NCI-H1694 (cell line): ENCODE measurements around the gene NDUFAF5.
A peak's percentile ranks its signal among the peaks of the same experiment; 100 is the strongest.

Experiments used
- DNase-seq: peaks from one replicate; lab custom pipeline; 2025; lab: John Stamatoyannopoulos, UW

NDUFAF5 gene

DNA sequence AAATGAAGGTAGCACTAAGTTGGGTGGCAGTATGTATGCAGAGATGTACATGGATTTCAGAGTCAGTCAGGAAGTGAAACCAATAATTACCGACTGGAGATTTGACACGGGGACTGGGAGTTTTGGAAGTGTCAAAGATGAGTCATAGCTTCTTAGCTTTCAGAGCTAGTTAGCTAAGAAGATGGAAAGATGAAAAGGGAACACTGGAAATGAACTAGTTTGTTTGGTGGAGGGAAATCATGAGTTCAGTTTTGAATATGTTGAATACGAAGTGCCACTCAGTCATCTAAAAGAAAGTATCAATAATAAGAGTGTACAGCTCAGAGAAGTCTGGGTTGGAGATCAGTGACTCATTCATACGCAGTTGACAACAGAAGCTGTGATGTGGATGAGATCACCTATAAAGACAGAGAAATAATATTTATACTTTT is 7.6 kb upstream of the NDUFAF5 start:
- DNase-seq, result no peak

DNA sequence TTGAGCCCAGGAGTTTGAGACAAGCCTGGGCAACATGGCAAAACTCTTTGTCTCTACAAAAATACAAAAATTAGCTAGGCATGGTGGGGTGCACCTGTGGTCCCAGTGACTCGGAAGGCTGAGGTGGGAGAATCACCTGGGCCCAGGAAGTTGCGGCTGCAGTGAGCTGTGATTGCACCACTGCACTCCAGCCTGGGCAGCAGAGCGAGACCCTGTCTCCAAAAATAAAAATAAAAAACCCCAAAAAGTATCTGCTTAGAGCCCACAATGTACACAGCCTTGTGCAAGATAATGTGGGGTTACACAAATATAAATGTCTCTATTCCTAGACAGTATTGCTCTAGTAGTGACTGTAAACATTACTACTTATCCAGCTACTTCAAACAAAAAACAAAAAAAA is 6.0 kb upstream of the NDUFAF5 start:
- no peak for DNase-seq

DNA sequence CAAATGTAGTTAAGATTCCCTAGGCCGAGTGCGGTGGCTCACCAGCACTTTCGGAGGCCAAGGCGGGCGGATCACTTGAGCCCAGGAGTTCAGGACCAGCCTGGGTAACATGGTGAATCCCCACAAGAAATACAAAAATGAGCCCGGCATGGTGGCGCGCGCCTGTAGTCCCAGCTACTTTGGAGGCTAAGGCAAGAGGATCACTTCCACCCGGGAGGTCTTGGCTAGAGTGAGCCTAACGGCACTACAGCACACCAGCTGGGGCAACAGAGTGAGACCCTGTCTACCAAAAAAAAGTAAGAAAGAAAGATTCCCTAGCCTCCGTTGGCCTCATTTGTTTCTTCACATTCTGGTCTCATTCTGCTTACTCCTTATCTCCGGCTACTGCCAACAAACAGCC is 1.3 kb upstream of the NDUFAF5 start:
- DNase-seq, result no peak

DNA sequence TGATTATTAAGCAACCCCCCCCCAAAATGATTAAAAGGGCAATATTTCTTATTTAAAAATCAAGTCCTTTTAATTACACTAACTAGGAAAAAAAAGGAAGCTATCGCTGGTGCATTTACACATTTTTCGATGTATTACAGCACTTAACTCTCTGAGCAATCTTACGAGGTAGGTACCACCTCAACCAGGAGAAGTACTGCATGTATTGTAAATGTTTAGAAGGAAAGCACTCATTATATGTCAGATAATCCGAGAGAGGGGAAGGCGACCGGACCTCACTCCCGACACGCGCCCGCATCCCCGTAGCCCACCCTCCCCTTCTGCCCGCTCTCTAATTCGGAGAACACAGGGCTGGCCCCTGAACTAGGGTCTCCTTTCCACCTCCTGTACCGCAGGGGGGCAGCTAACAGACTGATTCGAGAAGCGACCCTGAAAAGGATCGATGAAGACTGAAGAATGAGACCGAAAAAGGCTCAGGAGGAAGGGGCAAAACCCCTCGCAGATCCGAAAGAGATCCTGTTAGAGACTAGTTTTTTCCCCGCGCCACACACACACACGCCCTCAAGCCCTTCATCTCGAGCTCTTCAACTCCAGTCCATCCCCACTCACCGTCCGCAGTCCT is 446 bp upstream of the NDUFAF5 start:
- no peak for DNase-seq

DNA sequence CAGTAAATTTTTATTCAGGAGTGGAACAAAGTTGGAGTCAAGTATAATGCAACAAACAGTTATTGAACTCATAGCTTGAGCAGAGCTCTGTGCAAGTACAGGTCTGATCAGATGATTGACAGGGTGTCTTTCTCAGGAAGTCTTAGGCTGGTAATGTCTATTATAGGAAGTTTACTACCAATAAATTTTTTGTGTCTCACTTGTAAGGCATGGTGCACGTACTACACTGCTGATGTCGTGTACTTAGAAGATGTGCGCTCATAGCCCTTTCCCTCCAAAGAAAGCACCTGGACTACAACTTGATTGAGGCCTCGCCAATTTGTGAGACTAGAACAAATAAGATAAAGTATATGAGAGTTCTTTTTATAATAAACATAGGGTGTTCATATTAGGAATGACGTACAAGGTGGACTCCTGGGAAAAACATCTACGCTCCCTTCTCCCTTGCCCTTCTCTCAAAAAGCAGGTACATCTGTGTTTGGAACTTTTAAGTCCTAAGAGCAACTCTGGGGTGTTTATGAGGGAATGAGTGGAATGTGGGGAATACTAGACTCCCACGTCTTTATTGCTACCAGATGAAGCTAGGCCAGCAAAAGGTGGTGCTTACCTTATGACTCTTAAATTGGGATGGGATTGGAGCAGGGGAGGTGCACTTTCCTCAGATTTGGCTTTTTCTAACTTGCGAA is 1.5 kb downstream of the NDUFAF5 start:
- no peak for DNase-seq

DNA sequence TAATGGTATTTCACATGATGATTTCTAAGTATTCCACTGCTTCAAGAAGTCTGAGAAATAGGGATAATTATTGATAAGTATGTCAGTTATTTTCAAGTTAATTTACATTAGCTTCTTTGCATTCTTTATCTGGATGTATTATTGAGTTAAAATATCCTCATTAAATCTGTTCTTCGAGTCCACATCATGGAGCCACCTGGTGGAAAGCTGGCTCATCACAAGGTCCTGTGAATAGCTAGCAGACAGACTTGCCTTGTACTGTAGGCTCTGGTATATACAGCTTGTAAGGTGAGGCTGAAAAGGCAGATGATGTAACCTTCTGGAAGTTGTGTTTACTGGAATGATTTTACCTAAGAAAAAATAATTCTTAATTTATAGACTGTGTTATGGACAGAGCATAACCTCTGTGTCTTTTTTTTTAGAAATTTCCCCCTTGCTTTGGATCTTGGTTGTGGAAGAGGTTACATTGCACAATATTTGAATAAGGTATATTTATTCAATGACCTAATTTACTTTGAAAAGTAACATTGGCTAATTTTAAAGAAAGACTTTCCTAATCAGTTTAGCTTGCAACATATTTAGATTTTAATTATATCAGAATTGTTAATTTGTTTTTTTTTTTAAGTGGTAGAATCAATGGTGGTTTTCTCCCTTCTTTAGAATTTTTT is 3.5 kb downstream of the NDUFAF5 start:
- peak; percentile 20 for DNase-seq

DNA sequence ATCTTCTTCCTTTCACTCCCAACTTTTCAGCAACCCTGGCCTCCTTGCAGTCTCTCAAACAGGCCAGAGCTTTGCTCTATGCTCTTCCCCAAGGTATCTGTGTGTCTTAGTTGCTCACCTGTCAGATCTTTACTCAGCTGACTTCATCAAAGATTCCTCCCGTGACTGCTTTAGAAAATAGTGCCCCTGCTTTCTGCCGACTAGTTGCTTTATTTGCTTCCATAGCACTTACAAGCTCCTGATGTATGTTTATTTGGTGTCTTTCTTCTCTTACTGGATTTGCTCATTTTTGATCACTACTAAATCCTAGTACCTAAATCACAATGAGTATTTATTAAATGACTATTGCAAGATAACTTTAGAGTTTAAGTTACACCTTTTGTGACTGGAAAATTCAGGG is 5.9 kb downstream of the NDUFAF5 start:
- DNase-seq, result no peak

DNA sequence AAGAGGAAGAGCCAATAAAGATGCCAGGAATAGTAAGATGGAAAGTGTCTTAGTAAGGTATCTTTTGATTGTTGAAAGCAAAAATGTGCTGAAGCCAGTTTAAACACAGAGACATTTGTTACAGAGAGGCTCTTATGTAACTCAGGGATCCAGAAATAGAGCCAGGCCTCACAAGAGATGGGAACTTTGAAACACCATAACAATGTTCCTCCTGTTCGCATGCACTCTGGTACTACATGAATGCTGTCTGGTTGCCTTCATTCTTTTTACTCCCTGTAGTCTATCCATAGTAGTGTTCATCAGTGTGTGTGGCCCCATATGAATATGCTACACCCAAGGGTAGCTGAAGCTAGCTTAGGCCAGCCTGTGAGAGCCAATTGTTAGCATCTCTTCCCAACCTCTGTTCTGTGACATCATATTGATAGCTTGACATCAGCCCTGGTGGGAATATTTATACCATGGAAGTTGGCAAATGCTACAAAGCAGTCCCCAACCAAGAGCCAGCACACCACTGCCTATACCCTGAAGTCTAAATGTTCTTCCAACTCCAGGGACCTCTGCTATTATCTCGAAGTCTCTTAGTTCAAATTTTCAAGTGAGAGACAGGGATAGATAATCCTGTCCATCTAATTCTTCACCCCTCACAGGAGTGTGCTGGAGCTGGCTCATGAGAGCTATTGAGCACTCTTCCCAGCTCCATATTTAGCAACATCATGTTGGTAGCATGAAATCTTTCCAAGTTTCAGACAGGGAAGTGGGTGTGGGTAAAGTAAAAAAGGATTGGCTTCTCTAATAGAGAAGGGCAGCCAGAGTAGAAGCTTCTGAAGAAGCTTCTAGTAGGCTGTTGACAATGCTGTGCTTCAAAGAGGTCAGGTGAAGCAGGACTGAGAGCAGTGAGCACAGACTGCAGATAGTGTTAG is 7.0 kb downstream of the NDUFAF5 start:
- DNase-seq, result no peak

DNA sequence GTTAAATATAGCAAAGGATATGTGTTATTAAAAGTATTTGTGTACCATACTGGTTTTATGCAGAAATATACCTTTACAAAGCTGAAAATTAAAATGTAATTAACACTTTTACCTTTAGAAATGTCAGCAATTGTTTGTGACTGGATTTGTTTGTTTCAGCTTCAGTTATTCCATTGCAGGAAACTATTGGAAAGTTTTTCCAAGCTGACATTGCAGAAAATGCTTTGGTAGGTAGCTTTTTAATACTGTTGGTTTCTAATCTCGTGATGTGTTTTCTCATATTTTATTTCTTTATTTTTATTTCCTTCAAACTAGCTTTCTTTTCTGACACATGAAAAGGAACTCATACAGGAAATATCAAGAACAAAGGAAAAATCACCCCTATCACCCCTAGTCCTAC is 8.2 kb downstream of the NDUFAF5 start:
- no peak for DNase-seq

DNA sequence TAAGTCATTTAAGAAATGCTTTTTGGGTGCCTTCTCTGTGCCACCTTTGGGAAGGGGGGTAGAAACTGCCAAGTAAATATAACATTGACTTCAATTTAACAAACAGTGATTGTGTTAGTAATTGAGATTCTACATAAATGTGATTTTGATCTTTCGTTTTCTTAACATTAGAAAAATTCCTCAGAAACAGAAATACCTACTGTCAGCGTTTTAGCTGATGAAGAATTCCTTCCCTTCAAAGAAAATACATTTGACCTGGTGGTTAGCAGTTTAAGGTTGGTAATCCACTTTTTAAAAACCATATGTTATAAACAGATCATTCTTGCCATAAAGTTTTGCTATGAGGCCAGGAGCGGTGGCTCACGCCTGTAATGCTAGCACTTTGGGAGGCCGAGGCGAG is 9.8 kb downstream of the NDUFAF5 start:
- DNase-seq, result no peak

DNA sequence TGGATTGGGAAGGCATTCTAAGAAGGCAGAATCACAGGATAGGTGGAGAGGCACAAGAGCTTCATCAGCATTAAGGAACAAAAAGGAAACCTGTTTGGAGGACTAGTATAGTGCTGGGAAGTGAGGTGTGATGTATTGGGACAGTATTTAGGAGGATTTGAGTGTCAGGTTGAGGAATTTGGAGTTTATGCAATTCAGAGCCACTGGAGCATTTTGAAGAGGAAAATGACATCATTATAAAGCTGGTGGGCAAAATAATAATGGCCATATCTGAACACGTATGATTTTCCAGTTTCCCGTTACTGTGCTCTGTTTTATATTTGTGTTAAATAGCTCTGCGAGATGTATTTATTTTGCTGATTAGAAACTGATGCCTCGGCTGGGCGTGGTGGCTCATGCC is 14.2 kb downstream of the NDUFAF5 start:
- DNase-seq, result no peak

DNA sequence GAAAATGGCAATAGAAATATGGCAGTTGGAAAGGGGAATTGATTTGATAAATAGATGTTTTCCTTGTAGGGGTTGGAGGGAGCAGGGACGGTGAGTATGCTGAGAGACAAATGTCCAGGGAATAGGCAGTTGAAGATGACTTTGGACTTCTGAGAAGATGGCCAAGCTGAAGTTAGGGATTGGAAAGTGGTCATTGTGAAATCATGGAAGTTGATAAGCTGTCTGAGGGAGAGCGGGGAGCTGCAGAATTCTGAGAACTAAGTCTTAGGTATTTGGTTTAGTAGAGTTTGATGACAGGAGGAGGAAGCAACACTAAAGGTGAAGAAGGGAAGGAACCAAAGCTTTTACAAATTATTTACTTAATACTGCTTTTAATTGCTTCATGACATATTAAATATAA is 15.1 kb downstream of the NDUFAF5 start:
- DNase-seq, result no peak

DNA sequence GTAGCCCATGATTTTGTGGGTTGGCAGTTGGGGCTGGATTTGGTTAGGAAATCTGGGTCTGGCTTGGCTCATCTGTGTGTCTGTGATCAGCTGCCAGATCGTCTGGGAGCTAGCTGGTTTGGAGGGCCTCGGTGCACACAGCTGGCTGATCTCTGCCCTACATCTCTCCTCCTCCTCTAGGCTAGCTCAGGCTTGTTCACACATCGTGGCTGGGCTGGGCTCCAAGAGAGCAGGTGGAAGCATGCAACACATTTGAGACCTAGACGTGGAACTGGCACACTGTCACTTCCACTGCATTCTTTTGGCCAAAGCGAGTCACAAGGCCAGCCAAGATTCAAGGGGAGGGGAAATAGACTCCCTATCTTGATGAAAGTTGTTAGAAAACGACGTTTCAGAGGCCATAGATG is 15.9 kb downstream of the NDUFAF5 start:
- peak; percentile 93 for DNase-seq

DNA sequence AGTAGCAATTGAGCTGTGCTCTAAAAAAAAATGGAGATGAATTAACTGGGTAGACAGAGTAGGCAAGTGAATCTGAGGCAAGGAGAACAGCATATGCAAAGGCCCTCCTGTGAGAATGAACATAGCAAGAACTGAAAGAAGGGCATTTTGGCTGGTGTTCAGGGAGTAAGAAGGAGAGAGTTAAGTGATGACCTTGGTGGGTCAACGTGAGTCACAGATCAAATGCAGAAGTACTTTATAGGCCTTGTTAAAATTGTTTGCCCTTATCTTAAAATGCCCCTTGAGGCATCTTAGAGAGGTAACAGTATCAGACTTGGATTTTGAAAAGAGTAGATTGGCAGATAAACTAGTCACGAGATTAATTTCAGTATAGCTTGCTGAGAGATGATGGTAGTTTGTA is 24.5 kb downstream of the NDUFAF5 start:
- DNase-seq, result no peak

DNA sequence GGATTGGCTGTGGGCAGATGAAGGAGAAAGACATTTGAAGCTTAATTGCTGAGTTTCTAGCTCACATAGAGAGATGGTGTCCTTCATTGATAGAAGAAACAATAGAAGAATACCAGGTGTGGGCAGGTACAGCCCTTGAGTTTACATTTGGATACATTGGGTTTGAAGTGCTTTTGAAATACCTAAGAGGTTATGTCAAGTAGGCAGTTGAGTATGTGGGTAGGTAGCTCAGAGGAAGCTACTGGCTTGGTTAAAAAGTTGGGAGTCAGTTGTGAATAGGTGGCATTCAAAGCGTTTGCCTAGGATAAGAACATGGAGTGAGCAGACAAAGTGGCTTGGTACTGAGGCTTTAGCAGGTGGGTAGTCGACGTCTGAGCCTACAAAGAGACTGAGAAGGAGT is 25.0 kb downstream of the NDUFAF5 start:
- no peak for DNase-seq

DNA sequence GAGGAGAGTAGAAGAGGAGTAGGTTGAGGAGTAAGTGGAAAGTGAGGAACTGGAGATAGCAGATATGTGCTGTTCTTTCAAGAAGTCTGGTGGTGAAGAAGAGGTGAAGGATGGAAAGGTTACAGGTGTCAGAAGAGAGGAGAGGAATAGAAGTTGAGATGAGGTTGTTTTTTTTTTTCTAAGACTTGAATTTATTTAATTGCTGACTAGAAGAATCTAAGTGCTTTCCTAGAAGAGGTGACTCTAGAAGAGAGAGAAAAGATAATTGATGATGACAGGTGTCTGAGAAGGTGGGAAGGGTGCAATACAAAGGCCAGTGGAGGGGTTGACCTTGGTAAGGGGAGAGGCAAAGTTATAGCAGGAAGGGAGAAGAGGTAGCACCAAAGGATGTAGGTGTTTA is 25.6 kb downstream of the NDUFAF5 start:
- DNase-seq, result no peak

DNA sequence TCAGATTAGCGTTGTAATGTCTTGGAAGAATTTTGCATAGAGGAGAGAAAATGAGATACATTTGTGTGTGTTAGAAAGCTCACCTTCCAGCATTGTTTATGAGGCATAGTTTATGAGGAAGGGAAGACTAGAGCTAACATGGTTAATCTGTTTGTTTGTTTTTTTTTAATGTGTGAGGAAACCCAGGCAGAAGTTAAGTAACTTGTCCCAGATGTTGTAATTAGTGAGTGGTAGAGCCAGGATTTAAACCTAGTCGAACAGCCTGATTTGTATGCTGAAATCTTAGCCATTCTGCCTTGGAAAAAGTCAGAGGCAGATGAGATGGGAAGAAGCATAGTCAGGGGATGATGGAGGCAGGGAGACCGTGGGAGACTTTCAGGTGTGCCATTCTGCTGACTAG is 29.1 kb downstream of the NDUFAF5 start:
- DNase-seq, result no peak

DNA sequence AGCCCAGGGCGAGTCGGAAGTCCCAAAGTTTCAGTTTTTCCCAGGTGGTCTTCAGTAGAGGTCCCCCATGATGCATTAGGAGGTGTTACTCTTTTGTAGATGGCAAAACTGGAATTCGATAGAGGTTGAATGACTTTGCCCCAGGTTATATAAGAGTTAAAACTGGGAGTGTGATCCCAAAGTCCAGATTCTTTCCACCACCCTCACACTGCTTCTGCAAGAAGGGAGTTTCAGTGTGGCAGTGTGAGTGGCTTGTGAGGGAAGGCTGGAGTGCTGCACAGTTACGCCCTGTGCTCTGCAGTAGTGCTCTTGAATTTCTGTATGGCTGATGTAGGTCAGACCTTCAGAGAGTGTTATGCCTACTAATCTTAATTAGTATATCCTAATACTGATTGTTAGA is 29.8 kb downstream of the NDUFAF5 start:
- no peak for DNase-seq

DNA sequence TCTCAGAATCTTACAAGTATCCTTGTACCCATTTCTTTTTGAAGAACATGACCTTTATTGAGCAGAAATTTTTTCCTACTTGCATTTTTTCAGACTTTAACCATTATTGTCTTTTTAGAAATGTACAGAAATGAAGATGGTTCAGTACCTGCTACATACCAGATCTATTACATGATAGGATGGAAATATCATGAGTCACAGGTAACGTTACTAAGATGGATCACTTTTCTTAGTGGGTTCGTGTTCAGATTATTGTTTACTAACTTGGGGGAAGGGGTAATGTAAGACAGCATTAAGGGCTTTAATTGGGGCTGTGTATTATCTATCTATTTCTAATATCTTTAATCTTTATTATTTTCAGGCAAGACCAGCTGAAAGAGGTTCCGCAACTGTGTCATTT is 31.9 kb downstream of the NDUFAF5 start:
- DNase-seq, result no peak

DNA sequence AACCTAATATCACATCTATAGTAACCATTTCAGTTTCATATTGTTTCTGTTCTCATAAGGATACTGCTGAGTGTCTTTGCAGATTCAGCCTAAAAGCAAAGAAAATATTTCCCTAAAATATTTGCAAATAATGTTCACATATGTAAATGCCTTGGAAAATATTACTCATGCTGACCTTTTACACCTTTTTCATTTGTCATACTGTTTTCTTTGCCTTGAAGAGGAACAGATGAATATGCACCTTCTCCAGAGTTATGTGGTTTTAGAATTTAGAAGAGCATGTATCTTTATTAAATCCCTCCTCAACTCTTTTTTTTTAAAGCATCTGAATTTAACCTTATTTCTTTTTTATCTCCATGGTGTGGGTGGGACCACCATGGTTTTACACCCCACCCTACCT is 32.5 kb downstream of the NDUFAF5 start:
- DNase-seq, result no peak

DNA sequence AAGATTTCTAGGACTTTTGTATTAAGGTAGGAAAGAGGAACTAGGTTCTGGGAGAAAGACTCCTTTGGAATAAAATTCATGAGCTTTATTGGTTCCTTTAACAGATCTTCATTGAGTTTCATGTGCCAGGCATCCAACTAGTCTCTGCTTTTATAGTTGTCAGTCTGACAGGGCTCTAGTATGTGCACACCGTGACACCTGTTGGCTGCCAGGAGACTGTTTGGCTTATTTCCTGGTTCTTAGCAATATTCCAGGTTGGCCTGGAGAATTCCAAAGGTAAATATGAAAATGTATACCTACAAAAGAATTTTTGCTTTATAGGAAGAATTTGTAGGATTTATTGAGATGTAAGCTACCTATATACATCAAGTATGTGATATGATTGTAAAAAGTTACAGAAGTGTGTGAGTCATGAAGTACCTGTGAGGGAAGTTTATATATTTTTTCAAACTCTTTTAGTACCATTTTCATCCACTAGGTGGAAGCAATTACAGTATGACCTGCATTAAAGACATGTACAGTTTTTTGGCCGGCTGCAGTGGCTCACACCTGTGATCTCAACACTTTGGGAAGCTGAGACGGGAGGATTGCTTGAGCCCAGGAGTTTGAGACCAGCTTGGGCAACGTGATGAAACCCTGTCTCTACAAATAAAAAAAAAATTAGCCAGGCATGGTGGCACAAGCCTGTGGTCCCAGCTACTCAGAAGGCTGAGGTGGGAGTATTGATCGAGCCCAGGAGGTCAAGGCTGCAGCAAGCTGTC is 35.2 kb downstream of the NDUFAF5 start:
- DNase-seq, result peak; percentile 12

DNA sequence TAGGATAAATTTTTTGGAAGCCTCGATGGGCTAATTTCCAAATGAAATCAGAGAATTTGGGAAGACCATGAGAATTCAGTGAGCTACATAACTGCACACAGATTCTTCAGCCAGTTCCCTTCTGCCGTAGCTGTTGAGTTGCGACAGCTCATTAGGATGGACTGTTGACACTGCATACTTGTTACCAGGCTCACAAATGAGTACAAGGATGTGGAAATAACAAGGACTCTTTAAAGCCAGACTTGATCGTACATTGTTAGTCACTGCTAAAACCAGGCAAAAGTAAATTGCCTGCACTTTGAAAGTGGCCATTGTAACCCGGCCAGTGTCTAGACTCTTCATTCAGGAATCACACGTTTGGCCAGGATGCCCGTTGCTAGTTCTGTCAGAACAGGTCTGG is 37.0 kb downstream of the NDUFAF5 start:
- DNase-seq, result no peak
